Mesothelial cell of epicardium (in vitro differentiated cells): ENCODE results near the gene TC2N. TPM values are rescaled to one million over a fixed set of nuclear protein-coding genes. Genes with fewer than 3 reads are reported as not detected.

Experiments
- DNase-seq, 2 experiments: peaks; one replicate each; pipeline ENCODE4 v3.0.0; 2021; ENCODE audit warnings: low spot score in 2 of 2; ENCODE audit not compliant: unreplicated experiment in 2 of 2
- H3K27ac Mint-ChIP-seq: 2 replicates; pipeline ENCODE4 v1.8.0; 2021; ENCODE audit warnings: mixed read lengths
- H3K27me3 Mint-ChIP-seq: 2 replicates; pipeline ENCODE4 v1.8.0; 2021; ENCODE audit warnings: low read depth, mixed read lengths
- H3K36me3 Mint-ChIP-seq: 2 replicates; pipeline ENCODE4 v1.8.0; 2021; ENCODE audit warnings: mixed read lengths
- H3K4me1 Mint-ChIP-seq: 2 replicates; pipeline ENCODE4 v1.8.0; 2021; ENCODE audit warnings: mixed read lengths
- H3K4me3 Mint-ChIP-seq: 2 replicates; pipeline ENCODE4 v1.8.0; 2021; ENCODE audit warnings: mild to moderate bottlenecking, moderate library complexity, mixed read lengths
- H3K9me3 Mint-ChIP-seq: 2 replicates; pipeline ENCODE4 v1.8.0; 2021; ENCODE audit warnings: mixed read lengths
- CTCF ChIP-seq: fragments of 200-600 bp; sonication (generic); IDR thresholded peaks from one replicate; pipeline ENCODE4 v1.5.0; 2021; ENCODE audit warnings: antibody characterized with exemption; ENCODE audit not compliant: unreplicated experiment
- total RNA-seq: library from RNA; stranded (reverse); gene quantifications from 3 replicates; pipeline ENCODE4 v1.2.1, GENCODE V29; 2021

The TC2N gene
- total RNA-seq = 8.5 to 11.6 TPM (median 9.9 TPM) in 3 replicates

- Mint-ChIP-seq H3K27me3 (no peaks in the 10 kb centered on the region), H3K9me3 (no peaks in the 10 kb centered on the region), H3K27ac (no peak within 1 kb of the TSS), H3K4me1 (peaks cover 2% of the 10 kb centered on the region), H3K36me3 (peaks cover 9% of the 10 kb centered on the region), H3K4me3 (no peak within 1 kb of the TSS)
- no peak for TF ChIP-seq CTCF
- no peak for DNase-seq
These were observed at the start of gene TC2N for GRCh38 chr14:91867316-91867988. TC2N (minus strand) TSS chr14:91867536; CDS start chr14:91813769, 53,767 bp downstream.

- Mint-ChIP-seq H3K4me1 (peaks cover 1% of the 10 kb centered on the region), H3K9me3 (peaks cover 4% of the 10 kb centered on the region), H3K4me3 (no peak overlapping the region), H3K27ac (no peak overlapping the region), H3K36me3 (peaks cover 4% of the 10 kb centered on the region), H3K27me3 (no peaks in the 10 kb centered on the region)
- no peak for DNase-seq
- no peak for TF ChIP-seq CTCF
These were observed 44.7 kb upstream of the TC2N start for GRCh38 chr14:91912035-91912434.

GRCh38 chr14:91911474-91912032 lies 44.2 kb upstream of the TC2N start:
- no peak for DNase-seq
- no peak overlapping the region for H3K4me3 Mint-ChIP-seq
- H3K4me1 Mint-ChIP-seq = peaks cover 1% of the 10 kb centered on the region

GRCh38 chr14:91910196-91910595 lies 42.9 kb upstream of the TC2N start:
- Mint-ChIP-seq H3K36me3 (no peaks in the 10 kb centered on the region), H3K27ac (no peak overlapping the region), H3K4me3 (no peak overlapping the region), H3K4me1 (peaks cover 1% of the 10 kb centered on the region), H3K9me3 (no peaks in the 10 kb centered on the region), H3K27me3 (no peaks in the 10 kb centered on the region)
- DNase-seq = no peak
- TF ChIP-seq CTCF = no peak

More at GRCh38 chr14:91911474-91912032, 44.2 kb upstream of the TC2N start:
- no peak overlapping the region for H3K27ac Mint-ChIP-seq
- no peak for TF ChIP-seq CTCF
- H3K9me3 Mint-ChIP-seq = peaks cover 4% of the 10 kb centered on the region
- H3K27me3 Mint-ChIP-seq = no peaks in the 10 kb centered on the region
- peaks cover 4% of the 10 kb centered on the region for H3K36me3 Mint-ChIP-seq

- peaks cover 7% of the 10 kb centered on the region for H3K27me3 Mint-ChIP-seq
- no peaks in the 10 kb centered on the region for H3K4me1 Mint-ChIP-seq
- no peak overlapping the region for H3K4me3 Mint-ChIP-seq
- DNase-seq = no peak
- H3K9me3 Mint-ChIP-seq = no peaks in the 10 kb centered on the region
- H3K36me3 Mint-ChIP-seq = no peaks in the 10 kb centered on the region
- TF ChIP-seq CTCF = no peak
- no peak overlapping the region for H3K27ac Mint-ChIP-seq
These were observed 39.0 kb upstream of the TC2N start for GRCh38 chr14:91906374-91906773.
